ENCODE measurements around the gene SERPINA4.

SERPINA4 gene

DNA sequence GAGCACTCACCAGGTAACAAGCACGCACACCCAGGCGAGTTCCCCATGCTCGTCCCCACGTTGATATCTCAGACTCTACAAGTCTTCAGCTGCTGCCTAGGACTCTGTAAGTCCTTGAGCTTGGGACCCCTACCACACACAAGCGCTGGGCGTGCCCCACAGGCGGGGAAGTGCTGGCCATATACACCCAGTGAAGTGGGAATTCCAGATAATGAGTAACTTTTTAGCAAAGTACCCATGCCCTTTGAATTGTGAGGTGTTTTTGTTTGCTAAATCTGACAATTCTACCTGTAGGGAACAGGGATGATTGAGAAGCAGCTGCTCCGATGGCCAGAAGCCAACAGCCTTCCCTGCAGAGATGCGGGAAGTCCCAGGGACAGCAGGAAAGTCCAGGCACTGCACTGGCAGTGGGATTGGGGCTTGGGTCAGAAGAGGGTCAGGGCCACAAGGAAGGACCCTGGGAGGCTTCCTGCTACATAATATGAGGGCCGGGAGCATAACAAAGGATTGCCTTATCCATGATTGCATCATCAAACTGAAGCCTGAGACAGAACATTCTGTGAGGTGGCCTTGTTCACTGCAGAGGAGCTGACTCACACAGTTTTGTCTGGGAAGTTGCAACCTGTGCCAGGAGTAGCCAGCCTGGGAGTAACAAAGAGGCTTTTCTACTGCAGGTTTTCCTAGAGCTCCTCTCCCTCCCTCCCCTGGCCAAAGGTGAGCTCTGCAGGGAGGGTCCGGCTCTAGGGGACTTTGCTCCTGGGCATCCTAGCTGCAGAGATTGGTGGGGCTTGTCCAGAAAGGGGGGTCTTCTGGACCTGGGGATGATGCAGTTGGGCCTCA, 37.8 kb downstream of the SERPINA4 start:
- peak; percentile 76 for ATAC-seq

DNA sequence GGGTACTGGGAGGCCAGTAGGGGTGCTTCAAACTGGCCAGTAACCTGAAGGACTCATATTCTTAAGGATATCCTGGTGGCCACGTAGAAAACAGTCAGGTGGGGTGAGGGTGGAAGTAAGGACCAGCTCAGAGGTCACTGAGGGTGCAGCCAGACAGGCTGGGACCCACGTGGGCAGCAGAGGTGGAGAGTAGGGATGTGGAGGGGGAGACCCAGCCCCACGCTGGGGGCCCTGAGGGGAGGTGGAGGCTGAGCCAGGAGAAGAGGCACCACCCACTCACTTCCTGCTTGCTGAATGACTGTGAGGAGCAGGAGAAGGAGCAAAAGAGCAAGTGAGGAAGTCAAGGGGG, 38.4 kb downstream of the SERPINA4 start:
- no peak for TF ChIP-seq CSDC2 (CRISPR knock-in tag; IDR thresholded peaks at IDR 0.05)
- TF ChIP-seq, protein P1, sequence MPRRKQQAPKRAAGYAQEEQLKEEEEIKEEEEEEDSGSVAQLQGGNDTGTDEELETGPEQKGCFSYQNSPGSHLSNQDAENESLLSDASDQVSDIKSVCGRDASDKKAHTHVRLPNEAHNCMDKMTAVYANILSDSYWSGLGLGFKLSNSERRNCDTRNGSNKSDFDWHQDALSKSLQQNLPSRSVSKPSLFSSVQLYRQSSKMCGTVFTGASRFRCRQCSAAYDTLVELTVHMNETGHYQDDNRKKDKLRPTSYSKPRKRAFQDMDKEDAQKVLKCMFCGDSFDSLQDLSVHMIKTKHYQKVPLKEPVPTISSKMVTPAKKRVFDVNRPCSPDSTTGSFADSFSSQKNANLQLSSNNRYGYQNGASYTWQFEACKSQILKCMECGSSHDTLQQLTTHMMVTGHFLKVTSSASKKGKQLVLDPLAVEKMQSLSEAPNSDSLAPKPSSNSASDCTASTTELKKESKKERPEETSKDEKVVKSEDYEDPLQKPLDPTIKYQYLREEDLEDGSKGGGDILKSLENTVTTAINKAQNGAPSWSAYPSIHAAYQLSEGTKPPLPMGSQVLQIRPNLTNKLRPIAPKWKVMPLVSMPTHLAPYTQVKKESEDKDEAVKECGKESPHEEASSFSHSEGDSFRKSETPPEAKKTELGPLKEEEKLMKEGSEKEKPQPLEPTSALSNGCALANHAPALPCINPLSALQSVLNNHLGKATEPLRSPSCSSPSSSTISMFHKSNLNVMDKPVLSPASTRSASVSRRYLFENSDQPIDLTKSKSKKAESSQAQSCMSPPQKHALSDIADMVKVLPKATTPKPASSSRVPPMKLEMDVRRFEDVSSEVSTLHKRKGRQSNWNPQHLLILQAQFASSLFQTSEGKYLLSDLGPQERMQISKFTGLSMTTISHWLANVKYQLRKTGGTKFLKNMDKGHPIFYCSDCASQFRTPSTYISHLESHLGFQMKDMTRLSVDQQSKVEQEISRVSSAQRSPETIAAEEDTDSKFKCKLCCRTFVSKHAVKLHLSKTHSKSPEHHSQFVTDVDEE (CRISPR knock-in tag; IDR thresholded peaks at IDR 0.05) = no peak
- no peak for TF ChIP-seq BACH2 (CRISPR knock-in tag; IDR thresholded peaks at IDR 0.05; ENCODE audit: borderline replicate concordance)
- TF ChIP-seq ZC3H10 (CRISPR knock-in tag; IDR thresholded peaks at IDR 0.05) = no peak
- ATAC-seq = no peak

More for the DNA sequence above, 37.8 kb downstream of the SERPINA4 start:
- TF ChIP-seq ZFP3 (CRISPR knock-in tag; IDR thresholded peaks at IDR 0.05) = peak; percentile 65
- no peak for TF ChIP-seq TCF4 (CRISPR knock-in tag; IDR thresholded peaks at IDR 0.05; ENCODE audit: borderline replicate concordance)

DNA sequence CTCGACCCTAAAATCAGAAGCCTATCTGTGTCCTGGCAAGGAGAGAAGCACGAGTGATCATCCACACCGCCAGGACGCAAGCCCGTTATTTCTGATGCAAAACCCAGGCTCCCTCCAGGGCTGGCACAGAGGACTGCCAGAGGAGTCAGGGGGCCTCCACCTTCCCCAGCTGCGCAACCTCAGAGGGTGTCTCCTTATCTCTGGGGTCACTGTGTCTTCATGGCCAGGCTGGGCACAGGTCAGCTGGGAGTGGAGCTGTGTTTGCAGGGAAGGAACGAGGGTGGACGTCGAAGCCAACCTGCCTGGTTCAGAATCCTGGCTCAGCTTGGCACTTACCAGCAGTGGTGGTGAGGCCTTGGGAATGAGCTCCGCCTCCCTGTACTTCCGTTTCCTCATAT, 38.9 kb downstream of the SERPINA4 start:
- TF ChIP-seq RARB (CRISPR knock-in tag; IDR thresholded peaks at IDR 0.05) = no peak
- TF ChIP-seq, protein P2, sequence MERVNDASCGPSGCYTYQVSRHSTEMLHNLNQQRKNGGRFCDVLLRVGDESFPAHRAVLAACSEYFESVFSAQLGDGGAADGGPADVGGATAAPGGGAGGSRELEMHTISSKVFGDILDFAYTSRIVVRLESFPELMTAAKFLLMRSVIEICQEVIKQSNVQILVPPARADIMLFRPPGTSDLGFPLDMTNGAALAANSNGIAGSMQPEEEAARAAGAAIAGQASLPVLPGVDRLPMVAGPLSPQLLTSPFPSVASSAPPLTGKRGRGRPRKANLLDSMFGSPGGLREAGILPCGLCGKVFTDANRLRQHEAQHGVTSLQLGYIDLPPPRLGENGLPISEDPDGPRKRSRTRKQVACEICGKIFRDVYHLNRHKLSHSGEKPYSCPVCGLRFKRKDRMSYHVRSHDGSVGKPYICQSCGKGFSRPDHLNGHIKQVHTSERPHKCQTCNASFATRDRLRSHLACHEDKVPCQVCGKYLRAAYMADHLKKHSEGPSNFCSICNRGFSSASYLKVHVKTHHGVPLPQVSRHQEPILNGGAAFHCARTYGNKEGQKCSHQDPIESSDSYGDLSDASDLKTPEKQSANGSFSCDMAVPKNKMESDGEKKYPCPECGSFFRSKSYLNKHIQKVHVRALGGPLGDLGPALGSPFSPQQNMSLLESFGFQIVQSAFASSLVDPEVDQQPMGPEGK (CRISPR knock-in tag; IDR thresholded peaks at IDR 0.05; ENCODE audit: borderline replicate concordance) = no peak
- TF ChIP-seq GLIS3 (CRISPR knock-in tag; IDR thresholded peaks at IDR 0.05) = no peak
- ATAC-seq = no peak

DNA sequence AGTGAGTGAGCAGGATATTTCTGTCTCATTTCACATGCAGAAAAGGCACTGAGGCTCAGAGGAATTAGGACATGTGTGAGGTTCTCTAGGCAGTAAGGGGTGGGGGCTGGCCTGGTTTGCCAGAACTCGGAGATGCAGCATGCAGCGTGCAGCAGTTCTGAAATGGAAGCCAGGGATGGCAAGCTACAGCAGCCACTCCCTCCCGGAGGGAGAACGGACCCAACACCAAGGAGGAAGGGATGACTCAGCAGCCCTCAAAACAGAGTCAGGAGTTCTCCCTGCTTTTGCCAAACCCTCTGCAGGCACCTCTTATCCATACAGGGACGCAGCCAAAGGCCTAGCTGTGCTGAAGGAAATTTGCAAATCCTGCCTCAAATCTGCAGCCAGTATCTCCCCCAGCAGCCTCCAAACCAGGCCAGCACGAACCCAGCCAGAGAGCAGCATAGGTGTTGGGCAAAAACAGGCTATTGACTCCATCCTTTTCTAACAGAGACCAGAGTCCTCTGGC, 40.7 kb downstream of the SERPINA4 start:
- peak; percentile 59 for ATAC-seq
- TF ChIP-seq TCF4 (CRISPR knock-in tag; IDR thresholded peaks at IDR 0.05; ENCODE audit: borderline replicate concordance) (no peak), OSR1 (CRISPR knock-in tag; IDR thresholded peaks at IDR 0.05) (peak; percentile 86; the same call in 1 of the 2 replicates)

DNA sequence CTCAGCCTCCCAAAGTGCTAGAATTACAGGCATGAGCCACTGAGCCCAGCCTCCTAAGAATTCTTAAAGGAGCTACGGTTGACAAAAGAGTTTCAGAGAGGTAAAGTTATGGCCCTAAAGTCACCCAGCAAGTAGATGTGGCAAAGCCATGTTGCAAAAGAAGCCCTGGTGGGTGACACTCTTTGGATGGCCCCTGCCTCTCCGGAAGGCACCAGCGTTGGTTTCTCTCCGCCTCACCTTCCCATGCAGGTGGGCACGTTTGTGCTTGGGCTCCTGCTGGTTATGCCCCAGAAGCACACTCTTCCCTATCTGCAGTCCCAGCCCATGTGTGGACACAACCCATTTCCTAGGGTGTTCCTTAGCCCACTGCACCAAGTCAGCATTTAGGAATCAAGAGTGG, 41.5 kb downstream of the SERPINA4 start:
- TF ChIP-seq ARNTL (CRISPR knock-in tag; IDR thresholded peaks at IDR 0.05; ENCODE audit: borderline replicate concordance, low read depth) = no peak
- no peak for TF ChIP-seq ZC3H10 (CRISPR knock-in tag; IDR thresholded peaks at IDR 0.05)
- no peak for TF ChIP-seq ZFP30 (CRISPR knock-in tag; IDR thresholded peaks at IDR 0.05)
- TF ChIP-seq, protein P1 (CRISPR knock-in tag; IDR thresholded peaks at IDR 0.05) = no peak
- no peak for TF ChIP-seq OSR1 (CRISPR knock-in tag; IDR thresholded peaks at IDR 0.05)
- TF ChIP-seq, protein P3, sequence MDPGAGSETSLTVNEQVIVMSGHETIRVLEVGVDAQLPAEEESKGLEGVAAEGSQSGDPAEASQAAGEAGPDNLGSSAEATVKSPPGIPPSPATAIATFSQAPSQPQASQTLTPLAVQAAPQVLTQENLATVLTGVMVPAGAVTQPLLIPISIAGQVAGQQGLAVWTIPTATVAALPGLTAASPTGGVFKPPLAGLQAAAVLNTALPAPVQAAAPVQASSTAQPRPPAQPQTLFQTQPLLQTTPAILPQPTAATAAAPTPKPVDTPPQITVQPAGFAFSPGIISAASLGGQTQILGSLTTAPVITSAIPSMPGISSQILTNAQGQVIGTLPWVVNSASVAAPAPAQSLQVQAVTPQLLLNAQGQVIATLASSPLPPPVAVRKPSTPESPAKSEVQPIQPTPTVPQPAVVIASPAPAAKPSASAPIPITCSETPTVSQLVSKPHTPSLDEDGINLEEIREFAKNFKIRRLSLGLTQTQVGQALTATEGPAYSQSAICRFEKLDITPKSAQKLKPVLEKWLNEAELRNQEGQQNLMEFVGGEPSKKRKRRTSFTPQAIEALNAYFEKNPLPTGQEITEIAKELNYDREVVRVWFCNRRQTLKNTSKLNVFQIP (CRISPR knock-in tag; IDR thresholded peaks at IDR 0.05; ENCODE audit: borderline replicate concordance, low read depth) = no peak
- no peak for TF ChIP-seq SNAI2 (CRISPR knock-in tag; IDR thresholded peaks at IDR 0.05)
- no peak for TF ChIP-seq PPARA (CRISPR knock-in tag; IDR thresholded peaks at IDR 0.05; ENCODE audit: borderline replicate concordance)
- no peak for TF ChIP-seq BACH2 (CRISPR knock-in tag; IDR thresholded peaks at IDR 0.05; ENCODE audit: borderline replicate concordance)
- TF ChIP-seq, protein P4, sequence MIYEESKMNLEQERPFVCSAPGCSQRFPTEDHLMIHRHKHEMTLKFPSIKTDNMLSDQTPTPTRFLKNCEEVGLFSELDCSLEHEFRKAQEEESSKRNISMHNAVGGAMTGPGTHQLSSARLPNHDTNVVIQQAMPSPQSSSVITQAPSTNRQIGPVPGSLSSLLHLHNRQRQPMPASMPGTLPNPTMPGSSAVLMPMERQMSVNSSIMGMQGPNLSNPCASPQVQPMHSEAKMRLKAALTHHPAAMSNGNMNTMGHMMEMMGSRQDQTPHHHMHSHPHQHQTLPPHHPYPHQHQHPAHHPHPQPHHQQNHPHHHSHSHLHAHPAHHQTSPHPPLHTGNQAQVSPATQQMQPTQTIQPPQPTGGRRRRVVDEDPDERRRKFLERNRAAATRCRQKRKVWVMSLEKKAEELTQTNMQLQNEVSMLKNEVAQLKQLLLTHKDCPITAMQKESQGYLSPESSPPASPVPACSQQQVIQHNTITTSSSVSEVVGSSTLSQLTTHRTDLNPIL (CRISPR knock-in tag; IDR thresholded peaks at IDR 0.05; ENCODE audit: low read depth) = no peak
- TF ChIP-seq TCF4 (CRISPR knock-in tag; IDR thresholded peaks at IDR 0.05; ENCODE audit: borderline replicate concordance) = no peak
- ATAC-seq = no peak
